ENCODE results near the gene LRIT3.

LRIT3 gene

GRCh38 chr4:109910256-109910655, 62.3 kb downstream of the LRIT3 start:
- no peak for DNase-seq

GRCh38 chr4:109912706-109913595, 65.0 kb downstream of the LRIT3 start, which contains the start of gene EGF:
Gene EGF (plus strand): TSS chr4:109912883. CDS start chr4:109913336, 453 bp downstream.
- DNase-seq, result no peak

GRCh38 chr4:109913596-109914241, 65.8 kb downstream of the LRIT3 start:
- DNase-seq, result no peak

GRCh38 chr4:109914322-109914721, 66.4 kb downstream of the LRIT3 start:
- DNase-seq, result no peak

GRCh38 chr4:109915385-109916026, 67.6 kb downstream of the LRIT3 start:
- no peak for DNase-seq

GRCh38 chr4:109916027-109916409, 68.1 kb downstream of the LRIT3 start:
- DNase-seq, result no peak

- no peak for DNase-seq
Measured at GRCh38 chr4:109921384-109921808, 73.5 kb downstream of the LRIT3 start.
